Measurements from ENCODE around the gene PPP1R9A.

Gene PPP1R9A

GRCh38 chr7:95102662-95103061, 195.3 kb downstream of the PPP1R9A start:
- no peak for TF ChIP-seq CTCF (IDR thresholded peaks at IDR 0.05; ENCODE audit: low read depth, low read length, missing control alignments)
- in situ Hi-C loops (cut with HindIII; ENCODE audit: low sequenced_read_pairs), result no loop called here
- no peak for DNase-seq (ENCODE audit: low read depth)
- no peak overlapping the region for H3K4me3 ChIP-seq (ENCODE audit: low read depth, low read length)

GRCh38 chr7:95104739-95105138, 197.3 kb downstream of the PPP1R9A start:
- peak; percentile 16 for DNase-seq (ENCODE audit: low read depth)
- no peak overlapping the region for H3K4me3 ChIP-seq (ENCODE audit: low read depth, low read length)
- in situ Hi-C loops (cut with HindIII; ENCODE audit: low sequenced_read_pairs), result no loop called here
- no peak for TF ChIP-seq CTCF (IDR thresholded peaks at IDR 0.05; ENCODE audit: low read depth, low read length, missing control alignments)

DNA sequence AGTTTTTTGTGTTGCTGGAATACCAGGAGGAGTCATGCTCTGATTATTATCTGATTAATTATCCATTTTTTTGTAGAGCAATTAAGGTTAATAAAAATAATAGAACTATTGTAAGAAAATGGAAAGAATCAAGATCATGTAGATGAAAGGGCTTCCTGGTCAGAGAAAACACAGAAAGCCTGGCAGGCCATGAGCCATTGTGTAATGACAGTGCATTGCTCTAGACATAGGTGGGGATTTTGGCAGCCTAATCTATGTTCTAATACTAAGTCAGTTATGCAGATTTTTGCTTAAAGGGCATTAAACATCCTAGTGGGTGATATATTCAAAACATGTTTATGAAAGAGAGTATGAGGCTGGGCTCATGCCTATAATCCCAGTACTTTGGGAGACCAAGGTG, 198.2 kb downstream of the PPP1R9A start:
- no peak for TF ChIP-seq CTCF (IDR thresholded peaks at IDR 0.05; ENCODE audit: low read depth, low read length, missing control alignments)
- DNase-seq (ENCODE audit: low read depth), result no peak
- in situ Hi-C loops (cut with HindIII; ENCODE audit: low sequenced_read_pairs), result no loop called here
- no peak overlapping the region for H3K4me3 ChIP-seq (ENCODE audit: low read depth, low read length)

- no peak overlapping the region for H3K4me3 ChIP-seq (ENCODE audit: low read depth, low read length)
- in situ Hi-C loops (cut with HindIII; ENCODE audit: low sequenced_read_pairs), result no loop called here
- TF ChIP-seq CTCF (IDR thresholded peaks at IDR 0.05; ENCODE audit: low read depth, low read length, missing control alignments), result no peak
- DNase-seq (ENCODE audit: low read depth), result no peak
Measured at GRCh38 chr7:95106401-95106800, 199.0 kb downstream of the PPP1R9A start.

DNA sequence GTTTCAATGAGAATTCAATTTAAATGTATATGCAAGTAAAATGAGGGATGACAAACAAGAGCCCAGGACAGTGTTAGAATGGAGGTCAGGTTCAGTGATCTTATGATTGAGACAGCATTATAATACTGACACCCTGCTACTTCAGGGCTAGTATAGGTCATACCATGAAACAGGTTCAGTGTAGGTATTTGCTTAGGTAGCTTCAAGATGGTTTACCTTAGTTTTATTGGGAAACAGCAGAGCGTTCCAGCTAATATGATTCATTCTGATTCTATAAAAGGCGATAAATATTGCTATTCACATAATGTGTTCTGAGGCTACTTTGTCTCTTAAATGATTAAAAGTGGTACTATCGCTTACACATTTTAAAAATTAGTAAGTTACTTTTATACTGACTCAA, 203.3 kb downstream of the PPP1R9A start:
- in situ Hi-C loops (cut with HindIII; ENCODE audit: low sequenced_read_pairs), result no loop called here
- H3K4me3 ChIP-seq (ENCODE audit: low read depth, low read length), result no peak overlapping the region
- no peak for TF ChIP-seq CTCF (IDR thresholded peaks at IDR 0.05; ENCODE audit: low read depth, low read length, missing control alignments)
- DNase-seq (ENCODE audit: low read depth), result no peak

- in situ Hi-C loops (cut with HindIII; ENCODE audit: low sequenced_read_pairs), result no loop called here
- no peak for DNase-seq (ENCODE audit: low read depth)
- TF ChIP-seq CTCF (IDR thresholded peaks at IDR 0.05; ENCODE audit: low read depth, low read length, missing control alignments), result no peak
- H3K4me3 ChIP-seq (ENCODE audit: low read depth, low read length), result no peak overlapping the region
Measured at GRCh38 chr7:95113590-95113989, 206.2 kb downstream of the PPP1R9A start.

Data from astrocyte of the cerebellum (primary cell).